DMS153 treated with DMSO at 0.1 percent for 48 hours (cell line): Measurements from ENCODE around the gene DUSP15.
"Not testable (repeated sequence)": the region's sequence is repeated elsewhere in the genome, so short reads cannot be mapped to it uniquely, and the experiment has no call there.

ENCODE experiments used
- DNase-seq: peaks from one replicate; lab custom pipeline; 2025; ENCODE audit not compliant: unreplicated experiment; lab: John Stamatoyannopoulos, UW

The DUSP15 gene

GRCh38 chr20:31869942-31870725 lies at the start of gene DUSP15, which contains the start of gene TTLL9:
DUSP15 (minus strand) TSS chr20:31870527; CDS start chr20:31870337, 190 bp downstream.
TTLL9 (plus strand) TSS chr20:31870634; CDS start chr20:31871127, 493 bp downstream.
- no peak for DNase-seq

DNA sequence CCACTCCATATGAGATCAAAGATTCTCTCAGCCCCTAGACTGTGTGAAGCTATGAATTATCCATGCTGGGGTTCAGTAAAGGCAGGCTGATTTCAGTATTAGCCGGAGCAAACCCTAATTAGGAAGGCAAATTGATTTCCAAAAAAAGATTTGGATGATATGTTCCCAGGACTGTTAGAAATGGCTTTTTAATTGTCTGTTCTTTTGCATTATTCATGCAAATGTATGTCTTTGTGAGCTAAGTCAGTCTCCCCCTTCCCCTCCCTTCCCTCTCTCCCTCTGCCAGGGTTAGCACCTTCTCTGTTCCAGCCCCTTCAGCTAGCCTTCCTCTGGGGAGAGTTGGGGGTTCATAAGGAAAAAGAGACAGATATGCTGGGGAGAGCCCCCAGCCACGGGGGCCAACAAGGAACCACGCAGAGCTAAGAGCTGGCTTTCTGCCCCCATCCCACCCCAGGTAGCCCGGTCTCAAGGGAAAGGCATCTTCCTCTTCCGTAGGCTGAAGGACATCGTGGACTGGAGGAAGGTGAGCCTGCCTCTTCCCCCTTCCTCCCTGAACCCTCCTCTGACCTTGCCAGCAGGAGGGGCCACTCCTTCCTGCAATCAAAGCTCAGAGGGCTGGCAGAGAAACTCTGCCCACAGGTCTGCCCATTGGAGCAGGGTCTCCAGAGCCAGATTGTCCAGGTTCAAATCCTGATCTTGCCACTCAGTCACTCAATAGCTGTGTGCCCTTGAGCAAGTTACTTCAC lies 49.3 kb upstream of the DUSP15 start:
- no peak for DNase-seq

DNA sequence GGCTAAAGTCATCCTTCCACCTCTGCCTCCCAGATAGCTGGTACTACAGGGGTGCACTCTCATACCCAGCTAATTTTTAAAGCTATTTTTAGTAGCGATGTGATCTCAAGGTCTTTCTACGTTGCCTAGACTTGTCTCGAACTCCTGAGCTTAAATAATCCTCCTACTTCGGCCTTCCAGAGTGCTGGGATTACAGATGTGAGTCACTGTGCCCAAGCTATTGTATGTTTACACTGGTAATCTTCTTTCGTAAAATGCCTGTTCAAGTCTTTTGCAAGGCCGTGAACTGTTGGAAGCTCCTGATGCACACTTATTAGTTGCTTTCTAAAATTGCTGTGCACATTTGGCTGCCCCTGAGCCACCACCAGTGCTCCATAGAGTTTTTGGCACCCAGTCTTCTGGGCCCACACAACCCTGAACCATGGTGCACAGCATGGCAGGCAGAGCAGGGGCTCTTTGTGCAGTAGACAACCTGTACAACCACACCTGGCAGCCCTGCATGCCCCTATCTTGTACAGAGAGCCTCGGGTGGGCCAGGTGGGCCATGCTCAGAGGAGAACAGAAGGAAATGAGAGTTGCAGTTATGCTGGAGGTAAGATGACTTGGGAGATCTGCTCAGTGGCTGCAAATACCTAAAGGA lies 48.3 kb upstream of the DUSP15 start:
- DNase-seq: no peak

DNA sequence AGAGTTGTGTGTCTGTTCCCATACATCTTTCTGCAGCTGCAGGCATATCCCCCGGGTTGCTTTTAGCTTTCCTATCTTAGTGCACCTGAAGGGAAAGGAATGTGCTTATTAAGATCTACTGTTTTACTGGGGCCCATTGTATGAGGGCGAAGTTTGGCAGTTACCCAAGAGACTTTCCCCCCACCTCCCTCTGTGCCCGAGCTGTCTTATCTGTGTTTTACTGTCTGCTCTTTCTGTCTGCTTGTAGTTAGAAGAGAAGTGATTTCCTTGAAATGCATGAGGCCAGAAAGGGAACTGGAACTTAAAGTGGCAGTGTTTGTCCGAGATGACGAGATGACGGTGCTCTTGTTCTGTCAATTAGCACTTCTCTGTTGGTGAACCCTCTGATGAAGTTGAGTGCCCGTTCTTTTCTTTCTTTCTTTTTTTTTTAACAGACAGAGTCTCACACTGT lies 47.7 kb upstream of the DUSP15 start:
- not testable (repeated sequence) for DNase-seq

DNA sequence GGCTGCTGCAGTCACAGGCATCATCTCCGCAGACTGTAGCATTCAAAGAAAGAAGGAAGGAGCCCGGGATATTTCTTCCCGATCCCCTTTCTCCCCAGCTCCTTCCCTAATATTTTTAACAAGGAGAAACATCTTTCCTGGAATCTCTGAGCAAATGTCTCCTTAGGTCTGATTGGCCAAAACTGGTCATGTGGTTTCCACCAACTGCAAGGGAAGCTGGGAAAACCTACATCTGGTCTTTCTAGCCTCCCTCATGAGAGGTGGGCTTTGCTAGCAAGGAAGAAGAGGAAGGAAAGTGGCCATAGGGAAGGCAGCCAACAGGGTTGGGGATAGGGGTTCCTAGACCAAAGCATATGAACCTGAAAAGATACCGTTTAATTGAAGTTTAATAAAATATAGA lies 46.4 kb upstream of the DUSP15 start:
- DNase-seq: no peak

- no peak for DNase-seq
Observed at GRCh38 chr20:31915491-31916280, 45.4 kb upstream of the DUSP15 start.

DNA sequence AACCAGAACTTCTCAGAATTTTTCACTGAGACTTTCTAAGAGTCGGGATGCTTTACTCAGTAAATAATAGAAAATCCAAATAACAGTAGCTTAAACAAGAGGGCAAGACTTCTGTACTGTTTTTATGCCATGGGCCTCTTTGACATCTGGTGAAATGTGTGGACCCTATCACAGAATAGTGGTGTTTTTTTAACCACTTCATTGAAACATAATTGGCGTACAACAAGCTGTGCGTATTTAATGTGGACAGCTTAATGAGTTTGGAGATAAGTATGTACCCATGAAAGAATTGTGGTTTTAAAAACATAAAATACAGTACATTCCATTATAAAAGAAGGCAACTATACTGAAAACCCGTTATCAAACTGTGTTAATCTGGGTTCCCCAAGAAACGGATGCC lies 43.8 kb upstream of the DUSP15 start:
- no peak for DNase-seq

DNA sequence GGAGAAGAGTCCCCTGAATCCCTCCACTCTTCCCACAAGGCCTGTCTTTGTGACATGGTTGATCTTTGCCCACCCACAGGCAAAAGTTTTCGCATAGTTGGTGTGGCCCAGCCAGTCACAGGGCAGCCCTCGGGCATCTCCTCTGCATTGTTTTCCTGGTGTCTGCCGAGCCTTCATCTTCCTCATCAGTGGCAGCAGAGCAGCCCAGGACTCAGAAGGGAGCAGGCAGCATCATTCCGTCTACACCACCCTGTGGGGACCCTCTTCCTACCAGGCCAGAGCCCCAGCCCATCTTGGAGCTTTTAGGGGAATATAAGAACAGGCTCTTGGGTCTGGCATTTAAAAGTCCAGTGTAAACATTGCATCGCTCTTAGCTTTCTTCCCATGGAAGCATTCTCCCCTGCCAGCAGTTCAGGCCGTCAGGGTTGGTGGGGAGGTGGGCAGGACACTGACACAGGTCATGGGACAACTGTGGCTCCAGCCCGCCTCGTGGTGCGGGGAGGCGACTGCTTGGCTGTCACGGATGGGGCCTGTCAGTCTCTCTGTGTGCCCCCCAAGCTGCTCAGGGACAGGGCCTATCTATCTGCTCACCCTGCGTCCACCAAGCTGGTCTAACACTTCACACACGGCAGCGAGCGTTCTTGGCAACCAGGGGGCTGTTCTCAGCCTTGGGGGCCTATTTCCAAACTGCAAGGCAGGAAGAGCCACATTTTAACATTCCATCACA lies 43.3 kb upstream of the DUSP15 start:
- no peak for DNase-seq

DNA sequence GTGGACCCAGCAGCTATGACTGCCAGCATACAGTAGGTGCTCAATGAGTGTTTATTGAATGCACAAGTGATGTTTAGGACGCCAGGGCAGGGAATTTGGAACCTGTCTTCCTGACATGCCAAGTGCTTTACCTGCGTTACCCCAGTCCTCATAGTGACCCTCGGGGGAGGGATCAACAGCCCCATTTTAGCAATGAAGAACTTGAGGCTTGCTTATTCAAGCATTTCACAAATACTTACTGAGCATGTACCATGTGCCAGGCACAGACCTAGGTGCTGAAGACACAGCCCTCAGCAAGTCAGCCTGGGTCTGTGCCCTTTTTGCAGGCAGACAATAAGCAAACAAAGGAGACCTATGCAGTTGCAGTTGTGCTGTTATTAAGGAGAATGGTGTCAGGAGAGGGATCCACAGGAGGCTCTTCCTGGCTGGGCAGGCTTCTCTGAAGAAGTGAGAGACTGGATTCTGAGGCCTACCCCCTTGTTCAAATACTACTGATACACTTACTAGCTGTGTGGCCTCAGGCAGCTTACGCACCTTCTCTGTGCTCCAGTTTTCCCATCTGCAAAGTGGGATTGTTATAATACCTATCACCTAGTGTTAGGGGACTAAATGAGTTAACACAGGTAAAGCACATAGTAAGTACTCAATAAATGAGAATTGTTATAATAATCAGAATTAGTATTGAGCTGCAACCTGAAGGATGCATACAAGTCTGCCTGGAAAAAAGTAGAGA lies 39.9 kb upstream of the DUSP15 start:
- DNase-seq: no peak

GRCh38 chr20:31909253-31910070 lies 39.1 kb upstream of the DUSP15 start:
- no peak for DNase-seq

DNA sequence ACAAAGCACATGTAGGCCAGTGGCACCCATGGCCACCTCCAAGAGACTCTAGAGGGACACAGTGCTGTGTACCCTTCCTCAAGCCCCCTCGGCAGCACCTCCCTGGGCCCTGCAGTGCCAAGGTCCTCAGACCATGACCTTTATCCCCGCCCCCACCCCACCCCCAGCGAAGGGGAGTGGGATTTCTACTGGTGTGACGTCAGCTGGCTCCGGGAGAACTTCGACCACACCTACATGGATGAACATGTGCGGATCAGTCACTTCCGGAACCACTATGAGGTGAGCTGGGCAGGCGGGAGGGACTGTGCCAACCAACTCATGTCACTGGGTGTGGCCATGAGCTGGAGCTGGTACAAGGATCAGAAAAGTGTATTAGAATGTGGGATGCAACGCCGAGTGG lies 38.1 kb upstream of the DUSP15 start:
- no peak for DNase-seq

DNA sequence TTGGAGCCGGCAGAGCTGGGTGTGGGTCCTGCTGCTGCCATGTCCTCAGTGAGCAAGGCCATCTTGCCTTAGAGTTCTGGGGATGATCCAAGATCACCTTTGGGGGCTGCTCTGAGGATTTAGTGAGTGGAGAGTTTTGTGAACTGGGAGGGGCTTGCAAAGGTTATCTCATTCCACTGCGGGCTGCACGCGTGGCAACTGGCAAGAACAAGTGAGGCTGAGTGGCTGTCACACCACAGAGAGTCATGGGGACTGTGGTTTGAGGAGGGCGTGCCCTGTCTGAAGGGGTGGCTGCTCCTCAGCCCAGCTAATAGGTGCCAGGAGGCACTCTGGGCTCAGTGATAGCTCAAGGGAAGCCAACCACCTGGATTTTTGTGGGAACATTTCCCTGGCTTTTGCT lies 37.7 kb upstream of the DUSP15 start:
- DNase-seq: no peak

DNA sequence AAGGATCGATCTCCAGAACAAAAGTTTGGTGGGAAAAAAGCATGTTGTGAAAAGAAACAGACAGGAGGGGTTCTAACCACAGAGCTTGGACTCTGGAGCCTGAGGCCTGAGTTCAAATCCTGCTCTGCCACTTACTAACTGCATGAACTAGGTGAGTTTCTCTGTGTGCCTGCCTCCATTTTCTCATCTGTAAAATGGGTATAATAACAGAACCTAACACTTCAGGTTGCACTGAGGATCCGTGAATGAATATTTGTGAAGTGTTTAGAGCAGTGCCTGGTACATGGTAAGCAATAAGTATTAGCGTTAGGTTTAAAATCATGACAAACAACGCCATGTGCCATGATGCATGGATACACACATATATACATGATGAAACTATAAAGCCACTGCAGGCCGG lies 36.7 kb upstream of the DUSP15 start:
- DNase-seq: no peak

DNA sequence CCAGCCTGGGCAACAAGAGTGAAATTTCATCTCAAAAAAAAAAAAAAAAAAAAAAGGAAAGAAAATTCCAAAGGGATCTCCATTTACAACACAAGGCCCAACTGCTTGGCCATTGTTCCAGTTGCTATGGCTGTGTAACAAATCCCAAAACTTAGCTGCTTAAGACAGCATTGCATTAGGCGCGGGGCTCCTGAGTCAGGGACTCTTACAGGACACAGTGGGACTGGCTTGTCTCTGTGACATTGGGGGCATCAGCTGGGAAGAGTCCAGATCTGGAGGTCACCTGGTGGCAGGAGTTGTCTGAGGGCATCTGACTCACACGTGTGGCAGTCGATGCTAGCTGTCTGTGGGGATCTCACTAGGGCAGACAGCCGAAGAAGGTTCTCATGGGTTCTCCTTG lies 35.7 kb upstream of the DUSP15 start:
- DNase-seq: no peak

GRCh38 chr20:31903627-31904386 lies 33.5 kb upstream of the DUSP15 start:
- no peak for DNase-seq

DNA sequence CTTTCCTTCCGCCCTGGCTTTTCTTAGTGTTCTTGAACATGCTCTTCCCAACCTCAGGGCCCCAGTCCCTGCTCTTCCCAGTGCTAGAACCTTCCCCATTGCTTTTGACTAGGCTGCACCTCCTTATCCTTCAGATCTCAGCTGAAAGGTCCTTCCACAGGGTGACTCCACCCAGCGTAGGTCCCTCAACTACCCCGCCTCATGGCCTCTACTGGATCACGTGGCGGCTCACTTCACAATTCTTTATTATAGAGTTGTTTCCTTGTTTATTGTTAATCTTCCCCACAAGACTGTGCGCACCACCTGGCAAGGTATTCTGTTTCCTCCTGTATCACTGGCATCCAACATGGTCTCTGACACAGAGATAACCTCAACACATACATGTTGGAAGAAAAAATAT lies 31.3 kb upstream of the DUSP15 start:
- DNase-seq: no peak

GRCh38 chr20:31897541-31897940 lies 27.2 kb upstream of the DUSP15 start:
- no peak for DNase-seq

- DNase-seq: no peak
Observed at GRCh38 chr20:31896049-31896448, 25.7 kb upstream of the DUSP15 start.
